Measurements from ENCODE around the gene MRPS2. TPM values are rescaled to one million over a fixed set of nuclear protein-coding genes. Genes with fewer than 3 reads are reported as not detected.

MRPS2 gene
- total and polyA plus RNA-seq, 2 donors (not counting 3 experiments of a cell fraction or from before 2014, with no cell fraction given): 50.8 to 231 TPM

- dilution Hi-C loops (cut with MboI; ENCODE audit: extremely low pct_ligation_motif_present, low sequenced_read_pairs) (no loop called here), intact Hi-C loops (cut with micrococcal nuclease) (loop anchor here (1.0 kb wide), 1 partner anchor 12 kb away; no protein-coding TSS in a partner anchor)
- Histone ChIP-seq H3K79me2 (ENCODE audit: control insufficient read depth, insufficient read depth, low read length) (no peaks in the 10 kb centered on the region), H3K36me3 (ENCODE audit: control insufficient read depth in 2 of 2, extremely low read depth in 1 of 2, insufficient read depth in 2 of 2, low read length in 2 of 2) (no peaks in the 10 kb centered on the region), H3K4me2 (ENCODE audit: insufficient read depth, low read length) (no peak overlapping the region), H2AFZ (ENCODE audit: low read depth, low read length) (no peak overlapping the region), H3K4me3 (replicated peaks in 1 of 3; ENCODE audit: insufficient read depth in 1 of 3, low read depth in 1 of 3, low read length in 3 of 3) (no peak overlapping the region), H3K9me3 (replicated peaks; ENCODE audit: control insufficient read depth, insufficient read depth, low read length) (no peaks in the 10 kb centered on the region), H4K20me1 (replicated peaks; ENCODE audit: control insufficient read depth, extremely low read depth, insufficient read depth, low read length) (no peaks in the 10 kb centered on the region), H3K27ac (ENCODE audit: insufficient read depth, low read depth, low read length) (peak overlapping the region; percentile 79), H3K9me1 (replicated peaks; ENCODE audit: control insufficient read depth, extremely low read depth, insufficient read depth, low read length) (no peaks in the 10 kb centered on the region), H3K9ac (replicated peaks; ENCODE audit: extremely low read depth, insufficient read depth, low read length) (no peak overlapping the region), H3K4me1 (ENCODE audit: control insufficient read depth, extremely low read depth, insufficient read depth, low read length) (peaks cover 9% of the 10 kb centered on the region), H3K27me3 (ENCODE audit: control insufficient read depth in 2 of 2, insufficient read depth in 2 of 2, low read length in 2 of 2) (no peaks in the 10 kb centered on the region)
- ChIA-PET POLR2A (no interaction called here), CTCF (no interaction called here)
- TF ChIP-seq FOS (IDR thresholded peaks at IDR 0.05; ENCODE audit: borderline replicate concordance, insufficient read depth, low read length) (peak; percentile 65), MAX (IDR thresholded peaks at IDR 0.05; ENCODE audit: insufficient read depth, insufficient read length) (peak; percentile 65), JUN (IDR thresholded peaks at IDR 0.05; ENCODE audit: borderline replicate concordance, insufficient read depth, insufficient read length, low read depth) (peak; percentile 79), POLR2AphosphoS5 (IDR thresholded peaks at IDR 0.05; ENCODE audit: insufficient read depth, low read depth, low read length) (no peak)
- BruUV-seq (replicated peaks): TSS peak; percentile 97
- DNase-seq (ENCODE audit: low read depth, low spot score): peak; percentile 54
- FAIRE-seq: peak; percentile 87
Measured at GRCh38 chr9:135516132-135516860, 15.8 kb downstream of the MRPS2 start.

- no peaks in the 10 kb centered on the region for H3K36me3 ChIP-seq (ENCODE audit: control insufficient read depth in 2 of 2, extremely low read depth in 1 of 2, insufficient read depth in 2 of 2, low read length in 2 of 2)
- no peaks in the 10 kb centered on the region for H3K79me2 ChIP-seq (ENCODE audit: control insufficient read depth, insufficient read depth, low read length)
- no peaks in the 10 kb centered on the region for H4K20me1 ChIP-seq (replicated peaks; ENCODE audit: control insufficient read depth, extremely low read depth, insufficient read depth, low read length)
- ChIA-PET POLR2A (no interaction called here), CTCF (no interaction called here)
- H3K4me2 ChIP-seq (ENCODE audit: insufficient read depth, low read length): no peak overlapping the region
- DNase-seq (ENCODE audit: low read depth, low spot score) (no peak), FAIRE-seq (no peak)
- dilution Hi-C loops (cut with MboI; ENCODE audit: extremely low pct_ligation_motif_present, low sequenced_read_pairs): no loop called here
- no peak for TF ChIP-seq MYC (IDR thresholded peaks at IDR 0.05; ENCODE audit: low read depth, low read length)
- TF ChIP-seq JUN (IDR thresholded peaks at IDR 0.05; ENCODE audit: borderline replicate concordance, insufficient read depth, insufficient read length, low read depth): no peak
- no peak for TF ChIP-seq CTCF (IDR thresholded peaks at IDR 0.05; ENCODE audit: extremely low read depth in 1 of 2, insufficient read depth in 1 of 2, low read depth in 1 of 2, low read length in 2 of 2)
- TF ChIP-seq FOS (IDR thresholded peaks at IDR 0.05; ENCODE audit: borderline replicate concordance, insufficient read depth, low read length): no peak
- no peak for TF ChIP-seq POLR2A (IDR thresholded peaks at IDR 0.05; ENCODE audit: low read depth, low read length)
- TF ChIP-seq POLR2AphosphoS5 (IDR thresholded peaks at IDR 0.05; ENCODE audit: insufficient read depth, low read depth, low read length): no peak
- no peak for TF ChIP-seq EZH2 (IDR thresholded peaks at IDR 0.05; ENCODE audit: borderline replicate concordance, low read depth, low read length, severe bottlenecking)
- no peak for TF ChIP-seq GATA2 (IDR thresholded peaks at IDR 0.05; ENCODE audit: insufficient read depth, insufficient read length, low read depth, low read length)
- no peak for TF ChIP-seq MAX (IDR thresholded peaks at IDR 0.05; ENCODE audit: insufficient read depth, insufficient read length)
- no peak overlapping the region for H3K4me3 ChIP-seq (replicated peaks in 1 of 3; ENCODE audit: insufficient read depth in 1 of 3, low read depth in 1 of 3, low read length in 3 of 3)
- intact Hi-C loops (cut with micrococcal nuclease): no loop called here
- no peak overlapping the region for H2AFZ ChIP-seq (ENCODE audit: low read depth, low read length)
- peaks cover 9% of the 10 kb centered on the region for H3K4me1 ChIP-seq (ENCODE audit: control insufficient read depth, extremely low read depth, insufficient read depth, low read length)
- no TSS peak for BruUV-seq (replicated peaks)
- no peaks in the 10 kb centered on the region for H3K27me3 ChIP-seq (ENCODE audit: control insufficient read depth in 2 of 2, insufficient read depth in 2 of 2, low read length in 2 of 2)
- no peaks in the 10 kb centered on the region for H3K9me3 ChIP-seq (replicated peaks; ENCODE audit: control insufficient read depth, insufficient read depth, low read length)
- H3K27ac ChIP-seq (ENCODE audit: insufficient read depth, low read depth, low read length): no peak overlapping the region
- no peaks in the 10 kb centered on the region for H3K9me1 ChIP-seq (replicated peaks; ENCODE audit: control insufficient read depth, extremely low read depth, insufficient read depth, low read length)
- H3K9ac ChIP-seq (replicated peaks; ENCODE audit: extremely low read depth, insufficient read depth, low read length): no peak overlapping the region
Measured at GRCh38 chr9:135517407-135517822, 16.9 kb downstream of the MRPS2 start.

All from endothelial cell of umbilical vein (primary cell).